Measurements from ENCODE around the gene PRCC.

PRCC gene

DNA sequence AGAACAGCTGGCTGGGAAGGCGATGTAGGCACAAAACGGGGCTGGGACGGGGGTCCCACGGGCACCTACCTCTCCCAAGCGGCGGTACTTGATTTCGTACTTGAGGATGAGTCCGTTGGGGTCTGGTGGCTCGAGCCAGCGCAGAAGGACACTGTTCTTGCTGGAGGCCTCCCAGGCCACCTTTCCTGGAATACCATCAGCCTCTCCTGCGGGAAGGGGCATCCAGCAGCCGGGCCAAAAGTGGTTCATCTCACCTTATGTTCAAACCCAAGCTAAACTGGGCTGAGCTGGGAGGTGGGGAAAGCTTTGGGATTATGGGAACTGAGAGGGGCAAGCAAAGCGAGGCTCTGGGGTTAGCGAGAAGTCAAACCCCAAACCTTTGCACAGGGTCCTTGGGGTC is 77.3 kb downstream of the PRCC start:
- Histone ChIP-seq H3K27ac (no peak overlapping the region), H3K4me3 (no peak overlapping the region)
- no peak for DNase-seq (ENCODE audit: low spot score)
- TF ChIP-seq, protein P1, sequence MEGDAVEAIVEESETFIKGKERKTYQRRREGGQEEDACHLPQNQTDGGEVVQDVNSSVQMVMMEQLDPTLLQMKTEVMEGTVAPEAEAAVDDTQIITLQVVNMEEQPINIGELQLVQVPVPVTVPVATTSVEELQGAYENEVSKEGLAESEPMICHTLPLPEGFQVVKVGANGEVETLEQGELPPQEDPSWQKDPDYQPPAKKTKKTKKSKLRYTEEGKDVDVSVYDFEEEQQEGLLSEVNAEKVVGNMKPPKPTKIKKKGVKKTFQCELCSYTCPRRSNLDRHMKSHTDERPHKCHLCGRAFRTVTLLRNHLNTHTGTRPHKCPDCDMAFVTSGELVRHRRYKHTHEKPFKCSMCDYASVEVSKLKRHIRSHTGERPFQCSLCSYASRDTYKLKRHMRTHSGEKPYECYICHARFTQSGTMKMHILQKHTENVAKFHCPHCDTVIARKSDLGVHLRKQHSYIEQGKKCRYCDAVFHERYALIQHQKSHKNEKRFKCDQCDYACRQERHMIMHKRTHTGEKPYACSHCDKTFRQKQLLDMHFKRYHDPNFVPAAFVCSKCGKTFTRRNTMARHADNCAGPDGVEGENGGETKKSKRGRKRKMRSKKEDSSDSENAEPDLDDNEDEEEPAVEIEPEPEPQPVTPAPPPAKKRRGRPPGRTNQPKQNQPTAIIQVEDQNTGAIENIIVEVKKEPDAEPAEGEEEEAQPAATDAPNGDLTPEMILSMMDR (IDR thresholded peaks at IDR 0.05) = no peak

DNA sequence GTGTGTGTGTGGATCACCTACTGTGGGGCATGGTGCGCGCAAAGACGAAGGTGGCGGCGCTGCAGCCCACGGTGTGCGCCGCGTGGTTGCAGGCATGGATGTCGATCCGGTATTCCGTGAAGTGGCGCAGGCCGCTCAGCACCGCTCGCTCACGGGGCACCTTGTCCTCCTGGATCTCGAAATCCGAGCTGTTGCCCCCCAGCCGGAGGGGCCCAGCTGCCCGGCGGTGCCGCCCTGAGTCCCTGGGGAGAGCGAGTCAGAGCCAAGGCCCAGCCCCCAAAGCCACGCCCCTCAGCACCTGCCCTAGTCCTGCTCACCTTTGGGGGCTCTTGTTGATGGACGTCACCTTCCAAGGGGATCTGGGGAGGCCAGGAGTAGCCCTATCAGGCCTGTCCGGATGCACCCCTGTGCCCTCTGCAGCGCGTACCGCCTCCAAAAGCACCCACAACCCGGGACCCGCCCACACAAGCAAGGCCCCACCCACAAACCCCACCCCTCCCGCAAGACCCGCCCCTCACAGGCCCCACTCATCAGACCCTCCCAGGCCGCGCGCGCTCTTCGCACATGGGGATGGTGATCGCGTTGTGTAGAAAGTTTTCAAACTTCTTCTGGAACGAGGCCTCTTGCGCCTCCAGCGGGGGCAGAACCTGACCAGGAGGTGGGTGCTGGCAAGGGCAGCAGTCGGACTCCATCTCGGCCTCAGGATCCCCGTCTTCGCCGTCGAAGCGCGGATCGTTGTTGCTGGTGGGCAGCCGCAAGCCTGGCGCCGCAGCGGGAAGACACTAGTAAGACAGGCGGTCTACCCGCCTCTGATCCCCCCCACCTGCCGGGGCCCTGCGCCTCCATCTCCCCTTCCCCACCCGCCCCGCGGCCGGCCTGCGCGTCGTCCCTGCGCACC is 78.0 kb downstream of the PRCC start:
- H3K4me3 ChIP-seq = peak overlapping the region; percentile 25
- DNase-seq (ENCODE audit: low spot score) = no peak
- H3K27ac ChIP-seq = no peak overlapping the region
- TF ChIP-seq, protein P1 (IDR thresholded peaks at IDR 0.05) = no peak

DNA sequence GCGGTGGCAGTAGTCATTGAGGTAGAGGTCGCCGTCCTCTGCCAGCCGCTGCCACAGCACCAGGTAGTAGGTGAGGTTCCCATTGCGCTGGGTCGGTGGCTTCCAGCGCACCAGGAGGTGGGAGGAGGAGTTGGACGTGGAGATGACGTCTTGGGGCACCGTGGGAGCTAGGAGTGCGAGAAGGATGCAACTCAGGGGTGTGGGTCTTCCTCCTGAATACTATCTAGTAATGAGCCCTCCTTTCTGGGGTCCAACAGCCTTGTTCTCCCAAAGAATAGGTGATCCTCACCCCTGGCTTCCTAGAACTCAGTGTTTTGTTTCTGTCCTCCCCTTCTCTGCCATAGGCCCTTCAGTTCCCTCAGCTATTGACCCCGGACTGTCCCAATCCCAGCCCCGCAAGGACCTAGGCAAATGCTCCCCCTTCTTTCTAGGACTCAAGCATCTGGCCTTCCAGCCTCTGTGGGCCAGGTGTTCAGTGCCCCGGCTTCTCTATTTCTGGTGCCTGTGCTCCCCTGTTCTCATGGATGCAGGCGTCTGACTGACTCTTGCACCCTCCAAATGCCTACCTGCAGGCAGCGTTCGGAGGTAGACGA is 78.7 kb downstream of the PRCC start:
- no peak for DNase-seq (ENCODE audit: low spot score)
- TF ChIP-seq, protein P1 (IDR thresholded peaks at IDR 0.05) = no peak
- H3K4me3 ChIP-seq = no peak overlapping the region
- H3K27ac ChIP-seq = no peak overlapping the region

DNA sequence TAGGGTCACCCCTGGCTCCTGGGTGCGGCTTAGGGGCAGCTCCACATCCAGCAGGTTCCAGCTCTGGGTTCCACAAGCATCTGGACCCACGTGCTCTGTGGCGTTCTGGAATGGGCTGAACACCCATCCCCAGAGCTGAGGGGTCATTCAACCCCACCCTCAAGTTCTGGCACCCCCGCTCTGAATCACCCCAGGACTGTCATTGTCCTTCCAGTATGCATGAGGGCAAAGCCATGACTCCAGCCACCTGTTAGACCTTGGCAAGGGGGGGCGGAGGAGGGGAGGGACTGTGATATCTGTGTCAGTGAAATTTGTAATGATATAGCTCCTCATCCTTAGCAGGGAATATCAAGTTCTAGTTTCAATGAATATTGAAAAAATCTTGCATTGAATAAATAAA is 79.3 kb downstream of the PRCC start:
- Histone ChIP-seq H3K27ac (no peak overlapping the region), H3K4me3 (no peak overlapping the region)
- TF ChIP-seq, protein P1 (IDR thresholded peaks at IDR 0.05) = no peak
- no peak for DNase-seq (ENCODE audit: low spot score)

DNA sequence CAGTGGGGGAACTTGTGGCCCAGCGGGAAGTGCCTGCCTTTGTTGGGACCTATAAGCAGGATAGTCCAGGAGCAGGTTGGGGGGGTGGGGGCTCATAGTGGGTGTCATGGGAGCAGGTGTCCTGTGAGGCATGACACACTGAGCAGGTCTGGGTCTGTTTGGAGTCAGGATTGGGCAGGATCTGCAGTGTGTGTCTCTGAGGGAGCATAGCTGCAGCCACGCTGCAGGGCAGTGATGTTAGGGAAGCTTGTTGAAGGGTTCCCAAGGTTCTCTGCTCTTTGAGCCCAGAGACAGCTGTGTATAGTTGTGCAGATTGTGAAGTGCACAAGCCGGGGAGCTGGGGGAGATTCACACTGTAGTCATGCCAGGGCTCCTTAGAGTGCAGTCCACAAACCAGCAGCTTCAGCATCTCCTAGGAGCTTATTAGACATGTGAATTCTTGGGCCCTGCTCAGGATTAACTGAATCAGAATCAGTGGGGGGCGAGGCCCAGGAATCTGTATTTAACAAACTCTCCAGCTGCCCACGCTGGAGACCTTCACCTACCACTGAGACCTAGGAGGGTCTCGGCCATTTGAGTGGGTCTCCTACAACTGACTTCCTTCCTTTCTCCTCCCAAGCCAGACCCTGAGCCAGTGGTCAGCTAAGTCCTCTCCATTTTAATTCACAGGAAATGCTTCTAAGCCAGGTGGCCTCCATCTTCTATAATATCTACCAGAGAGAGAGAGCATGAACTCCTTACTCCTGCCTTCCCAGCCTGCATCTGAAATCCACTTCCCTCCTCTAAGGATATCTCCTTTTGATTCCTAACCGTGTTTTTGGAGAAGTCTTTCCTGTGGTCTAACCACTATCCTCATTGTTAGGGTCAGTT is 80.5 kb downstream of the PRCC start:
- no peak overlapping the region for H3K27ac ChIP-seq
- DNase-seq (ENCODE audit: low spot score) = no peak
- TF ChIP-seq, protein P1 (IDR thresholded peaks at IDR 0.05) = no peak
- H3K4me3 ChIP-seq = no peak overlapping the region

DNA sequence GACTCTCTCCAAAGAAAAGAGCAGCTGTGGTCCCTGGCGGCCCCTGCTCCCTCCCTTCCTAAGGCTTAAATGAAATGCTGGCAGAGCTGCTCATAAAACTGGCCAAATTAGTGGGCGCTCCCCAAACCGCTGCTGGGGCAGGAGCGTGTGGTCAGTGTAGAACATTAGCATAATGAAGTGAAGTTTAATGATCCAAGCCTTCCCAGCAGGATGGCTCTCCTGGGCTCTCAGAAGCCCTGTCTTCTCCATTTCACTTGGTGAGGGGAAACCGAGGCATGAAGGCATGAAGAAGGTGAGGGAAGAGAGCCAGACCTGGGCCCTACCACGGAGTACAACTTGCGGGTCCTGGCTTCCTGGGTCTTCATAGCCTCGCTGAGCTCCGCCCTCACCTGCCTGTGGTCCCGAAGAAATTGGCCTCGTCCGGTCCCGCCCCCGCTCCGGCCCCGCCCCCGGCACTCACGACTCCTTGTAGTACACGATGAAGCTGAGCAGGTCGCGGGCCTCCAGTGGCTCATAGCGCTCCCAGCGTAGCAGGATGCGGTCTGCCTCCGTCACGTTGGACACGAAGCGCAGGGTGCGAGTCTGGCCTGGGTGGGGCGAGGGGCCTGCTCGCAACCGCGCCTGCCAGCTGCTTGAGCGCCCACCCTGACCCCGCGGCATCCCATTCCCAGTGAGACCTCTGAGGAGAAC is 81.3 kb downstream of the PRCC start:
- Histone ChIP-seq H3K27ac (no peak overlapping the region), H3K4me3 (no peak overlapping the region)
- DNase-seq (ENCODE audit: low spot score) = no peak

More for the DNA sequence above, 81.3 kb downstream of the PRCC start:
- TF ChIP-seq, protein P1 (IDR thresholded peaks at IDR 0.05) = no peak

Measured in coronary artery (tissue), 2 donors.